Keratinocyte (primary cell): Measurements from ENCODE around the gene BLCAP. TPM values are rescaled to one million over a fixed set of nuclear protein-coding genes. Genes with fewer than 3 reads are reported as not detected.

Experiments used
- DNase-seq: peaks from one replicate; pipeline ENCODE4 v3.0.0-alpha.2; 2011; ENCODE audit warnings: low read depth, missing footprints, low spot score
- FAIRE-seq: peaks from 2 replicates; lab custom pipeline; 2011; peaks lifted over from hg19 to GRCh38; lab: Jason Lieb, UNC
- H2AFZ ChIP-seq: 2 replicates; pipeline ENCODE4 v1.6.0; 2012; ENCODE audit warnings: low read length, control low read depth, inconsistent platforms; ENCODE audit not compliant: control insufficient read depth
- H3K27ac ChIP-seq: 2 replicates; pipeline ENCODE4 v1.5.1; 2011; ENCODE audit warnings: low read length; ENCODE audit not compliant: control insufficient read depth, insufficient read depth
- H3K27me3 ChIP-seq: 3 replicates; pipeline ENCODE4 v1.6.0; 2011; ENCODE audit warnings: low read length; ENCODE audit not compliant: control insufficient read depth, insufficient read depth; ENCODE audit errors: extremely low read depth
- H3K36me3 ChIP-seq, 2 experiments: 2 replicates in 1 of 2; 3 replicates in 1 of 2; pipeline ENCODE4 v1.5.1; 2011; ENCODE audit warnings: low read length in 2 of 2, mild to moderate bottlenecking in 1 of 2; ENCODE audit not compliant: control insufficient read depth in 2 of 2, insufficient read depth in 2 of 2; ENCODE audit errors: extremely low read depth in 1 of 2
- H3K4me1 ChIP-seq: 3 replicates; pipeline ENCODE4 v1.5.1; 2011; ENCODE audit warnings: low read length; ENCODE audit not compliant: control insufficient read depth, insufficient read depth; ENCODE audit errors: extremely low read depth
- H3K4me2 ChIP-seq: 3 replicates; pipeline ENCODE4 v1.6.0; 2011; ENCODE audit warnings: low read depth, low read length; ENCODE audit not compliant: control insufficient read depth, insufficient read depth; ENCODE audit errors: extremely low read depth
- H3K4me3 ChIP-seq, 3 experiments: fragments of 200-600 bp in 1 of 3; sonication (generic) in 1 of 3; 2 replicates in 2 of 3; 3 replicates in 1 of 3; pipeline ENCODE4 v1.5.1; 2011 to 2016; ENCODE audit warnings: low read length in 3 of 3, mild to moderate bottlenecking in 3 of 3, control low read depth in 2 of 3, inconsistent platforms in 1 of 3, low read depth in 1 of 3, mixed read lengths in 1 of 3, mixed run types in 1 of 3, moderate library complexity in 1 of 3; ENCODE audit not compliant: control insufficient read depth in 2 of 3, insufficient read depth in 2 of 3; ENCODE audit errors: extremely low read depth in 1 of 3
- H3K79me2 ChIP-seq: 2 replicates; pipeline ENCODE4 v1.6.0; 2012; ENCODE audit warnings: low read length; ENCODE audit not compliant: control insufficient read depth, insufficient read depth
- H3K9ac ChIP-seq: 3 replicates; pipeline ENCODE4 v1.6.0; 2011; ENCODE audit warnings: low read length; ENCODE audit not compliant: control insufficient read depth, insufficient read depth; ENCODE audit errors: extremely low read depth
- H3K9me1 ChIP-seq: 3 replicates; pipeline ENCODE4 v1.6.0; 2011; ENCODE audit warnings: low read length; ENCODE audit not compliant: control insufficient read depth, insufficient read depth; ENCODE audit errors: extremely low read depth
- H3K9me3 ChIP-seq: 2 replicates; pipeline ENCODE4 v1.5.1; 2012; ENCODE audit warnings: low read depth, low read length; ENCODE audit not compliant: control insufficient read depth
- H4K20me1 ChIP-seq: 3 replicates; pipeline ENCODE4 v1.6.0; 2011; ENCODE audit warnings: low read length; ENCODE audit not compliant: control insufficient read depth, insufficient read depth; ENCODE audit errors: extremely low read depth
- EZH2 ChIP-seq: IDR thresholded peaks from one replicate; pipeline ENCODE4 v1.6.1; 2012; ENCODE audit warnings: inconsistent platforms, mild to moderate bottlenecking, low read length, moderate library complexity
- dilution Hi-C: fragments of 300-500 bp; cut with MboI; formaldehyde crosslinking; loops from one replicate; pipeline ENCODE4 v1.7.0; 2020; ENCODE audit warnings: low sequenced_read_pairs; ENCODE audit not compliant: extremely low pct_ligation_motif_present
- polyA plus RNA-seq, 5 experiments: library from polyadenylated mRNA; depleted of rRNA in 3 of 5; stranded (reverse) in 3 of 5; stranded (forward) in 1 of 5; unstranded in 1 of 5; fragments of >200 nt; gene quantifications; 1 replicate in 1 of 5; 2 replicates in 3 of 5; 3 replicates in 1 of 5; pipeline versions ENCODE4 v1.2.1 to v1.2.3, GENCODE V29; 2011 to 2012; ENCODE audit warnings: missing spikeins in 2 of 5, low read depth in 1 of 5, low replicate concordance in 1 of 5
- TF ChIP-seq, protein P1 (sequence below), 3 experiments: IDR thresholded peaks in 1 of 3; conservative IDR thresholded peaks in 1 of 3; optimal IDR thresholded peaks in 1 of 3; 2 replicates in 2 of 3; 3 replicates in 1 of 3; pipeline versions ENCODE3 to v1.5.1; 2011; ENCODE audit warnings: low read length in 3 of 3, mild to moderate bottlenecking in 3 of 3, moderate library complexity in 2 of 3, control low read depth in 1 of 3, inconsistent platforms in 1 of 3; ENCODE audit not compliant: insufficient read depth in 2 of 3; ENCODE audit errors: extremely low read depth in 1 of 3

The BLCAP gene
- polyA plus RNA-seq, 1 donor (not counting 4 experiments of a cell fraction or from before 2014, with no cell fraction given), result 209 TPM

DNA sequence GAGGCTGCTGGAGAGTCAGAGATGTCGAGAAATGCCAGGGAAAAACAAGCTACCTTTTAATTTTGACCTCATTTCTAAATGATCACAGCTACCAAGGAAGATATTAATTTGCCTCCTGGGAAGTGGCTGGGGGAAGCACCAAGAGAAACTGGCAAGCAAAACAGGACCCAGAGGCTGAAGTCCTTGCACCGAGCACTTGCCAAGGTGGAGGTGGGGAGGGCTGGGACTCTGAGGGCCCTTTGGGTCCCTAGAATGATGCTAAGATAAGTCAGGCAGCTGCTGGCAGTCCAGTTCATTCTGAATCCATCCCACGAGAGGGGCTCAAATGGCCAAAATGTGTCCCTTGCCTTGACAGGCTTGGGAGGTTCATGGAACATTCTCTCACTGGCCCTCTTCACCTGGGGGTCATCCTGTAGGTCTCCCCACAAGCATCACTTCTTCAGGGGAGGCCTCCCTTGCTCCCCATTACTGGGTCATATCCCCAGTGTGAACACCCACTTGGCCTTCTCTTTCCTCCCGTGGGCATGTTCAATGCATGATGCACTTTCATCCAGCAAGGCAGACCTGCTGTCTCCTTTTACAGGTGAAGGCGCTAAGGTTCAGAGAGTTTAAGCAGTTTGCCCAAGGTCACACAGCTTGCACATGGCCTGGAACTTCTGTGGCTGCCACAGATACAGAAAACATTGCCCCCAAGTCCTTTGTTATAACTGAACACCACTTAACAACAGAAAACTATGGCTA lies 39.1 kb upstream of the BLCAP start:
- Histone ChIP-seq H3K9me1 (no peaks in the 10 kb centered on the region), H3K4me2 (no peak overlapping the region), H3K4me3 (no peak overlapping the region), H3K27me3 (peaks cover 38% of the 10 kb centered on the region), H3K4me1 (no peaks in the 10 kb centered on the region), H3K79me2 (no peaks in the 10 kb centered on the region), H3K36me3 (no peaks in the 10 kb centered on the region), H3K9me3 (no peaks in the 10 kb centered on the region), H2AFZ (no peak overlapping the region), H4K20me1 (no peaks in the 10 kb centered on the region), H3K27ac (no peak overlapping the region), H3K9ac (no peak overlapping the region)
- no peak for DNase-seq
- TF ChIP-seq, protein P1, sequence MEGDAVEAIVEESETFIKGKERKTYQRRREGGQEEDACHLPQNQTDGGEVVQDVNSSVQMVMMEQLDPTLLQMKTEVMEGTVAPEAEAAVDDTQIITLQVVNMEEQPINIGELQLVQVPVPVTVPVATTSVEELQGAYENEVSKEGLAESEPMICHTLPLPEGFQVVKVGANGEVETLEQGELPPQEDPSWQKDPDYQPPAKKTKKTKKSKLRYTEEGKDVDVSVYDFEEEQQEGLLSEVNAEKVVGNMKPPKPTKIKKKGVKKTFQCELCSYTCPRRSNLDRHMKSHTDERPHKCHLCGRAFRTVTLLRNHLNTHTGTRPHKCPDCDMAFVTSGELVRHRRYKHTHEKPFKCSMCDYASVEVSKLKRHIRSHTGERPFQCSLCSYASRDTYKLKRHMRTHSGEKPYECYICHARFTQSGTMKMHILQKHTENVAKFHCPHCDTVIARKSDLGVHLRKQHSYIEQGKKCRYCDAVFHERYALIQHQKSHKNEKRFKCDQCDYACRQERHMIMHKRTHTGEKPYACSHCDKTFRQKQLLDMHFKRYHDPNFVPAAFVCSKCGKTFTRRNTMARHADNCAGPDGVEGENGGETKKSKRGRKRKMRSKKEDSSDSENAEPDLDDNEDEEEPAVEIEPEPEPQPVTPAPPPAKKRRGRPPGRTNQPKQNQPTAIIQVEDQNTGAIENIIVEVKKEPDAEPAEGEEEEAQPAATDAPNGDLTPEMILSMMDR (optimal IDR thresholded peaks at IDR 0.05 in 1 of 3, IDR thresholded peaks at IDR 0.05 in 1 of 3, conservative IDR thresholded peaks at IDR 0.05 in 1 of 3; ENCODE audit: extremely low read depth in 1 of 3, insufficient read depth in 2 of 3, low read length in 3 of 3), result no peak
- no peak for TF ChIP-seq EZH2
- FAIRE-seq, result no peak
- dilution Hi-C loops, result no loop called here

DNA sequence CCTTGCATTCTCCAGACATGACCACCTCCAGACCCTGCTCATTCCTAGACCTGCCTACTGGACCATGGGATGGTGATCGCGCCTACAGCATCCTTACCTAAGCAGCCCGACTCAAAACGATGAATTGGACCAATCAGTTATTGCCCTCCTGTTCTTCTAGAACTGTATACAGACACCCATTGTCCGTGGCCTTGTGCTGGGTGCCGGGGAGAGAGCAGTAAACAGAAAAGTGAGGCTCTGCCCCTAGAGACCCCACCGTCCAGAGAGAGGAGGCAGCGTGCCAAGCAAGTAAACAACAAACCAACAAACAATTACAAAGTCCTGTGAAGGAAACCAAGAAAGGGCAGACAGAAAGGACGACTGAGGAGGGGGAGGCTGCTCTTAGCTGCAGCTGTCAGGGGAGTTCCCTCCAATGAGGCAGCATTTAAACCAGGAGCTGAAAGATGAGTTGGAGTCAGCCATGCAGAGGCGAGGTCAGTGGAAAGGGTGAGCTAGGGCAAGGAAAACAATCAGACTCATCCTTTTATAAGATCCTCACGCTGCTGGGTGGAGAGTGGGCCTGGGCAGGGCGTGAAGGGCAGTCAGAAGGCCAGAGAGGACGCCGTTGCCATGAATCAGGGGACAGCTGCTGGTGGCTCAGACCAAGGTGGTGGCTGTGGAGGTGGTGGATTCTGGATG lies 37.6 kb upstream of the BLCAP start:
- no peak for TF ChIP-seq EZH2
- TF ChIP-seq, protein P1 (optimal IDR thresholded peaks at IDR 0.05 in 1 of 3, IDR thresholded peaks at IDR 0.05 in 1 of 3, conservative IDR thresholded peaks at IDR 0.05 in 1 of 3; ENCODE audit: extremely low read depth in 1 of 3, insufficient read depth in 2 of 3, low read length in 3 of 3), result no peak
- Histone ChIP-seq H3K9ac (no peak overlapping the region), H3K79me2 (no peaks in the 10 kb centered on the region), H3K4me1 (no peaks in the 10 kb centered on the region), H2AFZ (no peak overlapping the region), H3K4me3 (no peak overlapping the region), H3K9me1 (no peaks in the 10 kb centered on the region), H3K27me3 (peaks cover 38% of the 10 kb centered on the region), H4K20me1 (no peaks in the 10 kb centered on the region), H3K9me3 (no peaks in the 10 kb centered on the region), H3K27ac (no peak overlapping the region), H3K4me2 (no peak overlapping the region), H3K36me3 (no peaks in the 10 kb centered on the region)
- no peak for DNase-seq
- no peak for FAIRE-seq
- dilution Hi-C loops, result no loop called here
